HG02763 (cell line): ENCODE results near the gene TLE3.

Experiments used
- ATAC-seq: cut with Tn5 transposase; IDR thresholded peaks from one replicate; pipeline ENCODE4 v1.9.1; 2021; ENCODE audit warnings: mild to moderate bottlenecking, moderate library complexity; ENCODE audit not compliant: unreplicated experiment

The TLE3 gene

GRCh38 chr15:70033109-70033508 lies 64.6 kb downstream of the TLE3 start:
- ATAC-seq, result no peak

GRCh38 chr15:70032509-70032908 lies 65.2 kb downstream of the TLE3 start:
- no peak for ATAC-seq

- no peak for ATAC-seq
Measured at GRCh38 chr15:70031713-70032112, 66.0 kb downstream of the TLE3 start.

- ATAC-seq, result no peak
Measured at GRCh38 chr15:70031261-70031660, 66.5 kb downstream of the TLE3 start.

- ATAC-seq, result no peak
Measured at GRCh38 chr15:70030851-70031250, 66.9 kb downstream of the TLE3 start.

DNA sequence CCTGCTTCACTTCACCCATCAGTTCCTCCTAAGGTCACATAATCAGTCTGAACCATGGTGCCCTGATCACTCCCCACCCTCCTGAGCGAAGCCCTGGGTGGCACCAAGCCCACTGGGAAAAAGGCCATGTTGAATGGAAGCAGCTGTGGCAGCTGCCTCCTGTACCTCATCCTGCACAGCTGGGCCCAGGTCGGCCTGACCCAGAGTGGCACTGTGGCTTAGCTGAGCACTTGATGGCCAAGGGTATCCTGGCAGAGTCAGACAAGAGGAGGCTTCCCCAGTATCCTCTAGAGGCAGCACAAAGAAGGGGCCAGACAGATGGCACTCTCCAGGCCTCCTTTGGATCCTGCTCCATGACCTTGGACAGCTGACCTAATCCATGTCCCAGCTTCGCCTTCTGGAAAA lies 68.4 kb downstream of the TLE3 start:
- ATAC-seq, result no peak

DNA sequence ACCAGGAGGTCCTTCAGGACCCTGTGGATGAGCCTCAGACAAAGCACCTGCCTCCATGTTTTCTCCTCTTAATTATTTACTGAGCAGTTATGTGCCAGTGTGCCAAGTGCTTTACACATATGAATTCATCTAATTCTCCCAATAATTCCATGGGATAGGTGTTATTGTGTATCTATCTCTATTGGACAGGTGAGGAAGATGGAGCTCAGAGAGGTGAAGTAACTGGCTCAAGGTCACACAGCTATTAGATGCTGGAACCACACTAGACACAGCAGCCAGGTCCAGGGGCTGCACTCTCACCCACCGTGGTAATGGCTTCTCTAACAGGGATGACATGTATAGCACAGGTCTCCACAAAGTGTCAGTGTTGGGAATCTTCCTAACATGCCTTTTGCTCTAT lies 70.2 kb downstream of the TLE3 start:
- ATAC-seq, result no peak

DNA sequence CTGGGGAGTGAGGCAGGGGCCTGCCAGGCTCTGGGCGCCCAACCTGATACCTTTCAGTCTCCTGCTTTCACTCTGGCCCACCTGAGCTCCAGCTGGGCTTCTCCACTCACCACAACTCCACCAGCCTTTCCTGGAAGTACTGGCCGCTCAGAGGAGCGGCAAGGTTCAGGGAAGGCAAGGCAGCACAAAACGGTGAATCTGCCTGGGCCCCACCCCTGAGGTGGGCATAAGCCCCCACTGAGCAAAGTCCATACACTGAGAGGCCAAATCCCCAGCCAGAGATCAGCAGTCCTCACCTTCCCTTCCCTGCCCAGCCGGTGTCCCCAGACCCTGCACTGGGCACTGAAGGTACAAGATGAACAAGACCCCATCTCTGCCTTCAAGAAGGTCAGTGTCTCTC lies 70.7 kb downstream of the TLE3 start:
- no peak for ATAC-seq

- no peak for ATAC-seq
Measured at GRCh38 chr15:70025413-70026296, 72.1 kb downstream of the TLE3 start.

GRCh38 chr15:70024521-70024920 lies 73.2 kb downstream of the TLE3 start:
- no peak for ATAC-seq

- no peak for ATAC-seq
Measured at GRCh38 chr15:70023769-70024491, 73.8 kb downstream of the TLE3 start.

- ATAC-seq, result peak; percentile 70
Measured at GRCh38 chr15:70023064-70023768, 74.5 kb downstream of the TLE3 start.

DNA sequence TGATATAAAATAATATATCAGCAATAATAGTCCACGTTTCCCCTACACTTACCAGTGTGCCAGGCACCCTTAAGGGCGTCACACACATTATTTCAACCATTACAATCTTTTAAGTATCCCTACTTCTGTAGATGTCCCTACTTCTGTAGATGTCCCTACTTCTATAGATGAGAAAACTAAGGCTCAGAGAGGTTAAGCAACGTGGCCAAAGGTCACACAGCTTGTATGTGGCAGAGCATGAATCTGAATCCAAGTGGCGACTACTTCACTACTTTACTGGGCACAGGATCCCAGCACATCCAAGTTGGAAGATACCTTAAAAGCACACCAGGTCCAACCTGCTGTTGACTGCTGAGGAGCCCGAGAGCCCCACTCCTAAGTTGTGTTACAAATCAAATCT lies 77.5 kb downstream of the TLE3 start:
- no peak for ATAC-seq

DNA sequence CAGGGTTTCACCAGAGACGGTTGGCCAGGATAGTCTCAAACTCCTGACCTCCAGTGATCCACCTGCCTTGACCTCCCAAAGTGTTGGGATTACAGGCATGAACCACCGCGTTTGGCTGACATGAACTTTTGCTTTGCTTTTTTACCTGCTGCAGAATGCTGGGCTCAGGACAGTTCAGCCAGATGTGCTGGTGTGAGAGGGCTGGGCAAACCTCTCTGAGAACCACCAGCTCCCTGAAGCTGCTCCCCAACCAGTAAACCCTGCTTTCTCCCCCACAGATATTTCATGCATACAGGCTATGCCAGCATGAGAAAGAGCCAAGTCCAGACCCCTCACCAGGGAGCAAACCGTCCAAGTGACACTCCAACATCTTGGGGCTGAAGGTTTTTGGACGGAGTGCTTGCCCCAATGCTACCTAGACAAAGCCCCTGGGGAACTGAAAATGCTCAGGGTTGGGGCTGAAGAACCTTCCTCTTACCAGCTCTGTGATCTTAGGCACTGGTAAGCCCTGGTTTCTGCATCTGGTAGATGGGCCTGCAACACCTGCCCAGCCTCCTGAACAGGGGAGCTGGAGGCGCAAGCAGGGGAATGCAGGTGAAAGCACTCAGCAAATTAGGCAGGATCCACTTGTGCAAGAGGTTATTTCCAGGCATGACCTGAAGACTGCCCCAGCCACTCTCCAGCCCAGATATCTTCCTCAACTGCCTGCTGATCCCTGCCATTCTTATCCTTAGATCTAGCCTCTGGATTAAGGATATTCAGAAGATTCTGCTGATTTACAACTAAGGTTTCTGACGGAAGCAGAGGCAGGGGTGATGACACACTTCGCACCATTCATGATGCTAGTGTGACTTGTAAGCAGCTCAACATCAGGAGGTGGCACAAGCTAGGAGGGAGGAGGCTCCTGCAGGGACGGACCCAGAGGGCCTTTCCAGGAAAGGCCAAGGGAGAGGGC lies 78.8 kb downstream of the TLE3 start:
- no peak for ATAC-seq

- no peak for ATAC-seq
Measured at GRCh38 chr15:70017801-70018200, 79.9 kb downstream of the TLE3 start.

DNA sequence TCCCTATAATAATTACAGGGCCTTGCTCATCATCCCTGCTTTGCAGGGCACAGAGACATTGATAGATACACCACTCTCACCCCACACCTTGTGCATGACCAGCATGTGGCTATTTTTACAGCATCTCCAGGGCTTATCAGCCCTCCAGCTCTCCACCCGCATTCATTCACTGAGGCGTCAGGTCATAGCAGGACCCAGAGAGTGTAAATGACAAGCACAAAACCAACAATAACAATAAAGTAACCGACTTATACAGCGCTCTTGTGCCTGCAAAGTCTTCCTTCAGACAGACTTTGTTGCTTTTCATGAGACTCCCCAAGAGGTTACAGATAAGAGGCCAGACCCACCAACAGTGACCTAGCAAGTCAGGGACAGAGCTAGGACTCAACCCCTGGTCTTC lies 80.7 kb downstream of the TLE3 start:
- ATAC-seq, result no peak

GRCh38 chr15:70016511-70016994 lies 81.2 kb downstream of the TLE3 start:
- no peak for ATAC-seq

DNA sequence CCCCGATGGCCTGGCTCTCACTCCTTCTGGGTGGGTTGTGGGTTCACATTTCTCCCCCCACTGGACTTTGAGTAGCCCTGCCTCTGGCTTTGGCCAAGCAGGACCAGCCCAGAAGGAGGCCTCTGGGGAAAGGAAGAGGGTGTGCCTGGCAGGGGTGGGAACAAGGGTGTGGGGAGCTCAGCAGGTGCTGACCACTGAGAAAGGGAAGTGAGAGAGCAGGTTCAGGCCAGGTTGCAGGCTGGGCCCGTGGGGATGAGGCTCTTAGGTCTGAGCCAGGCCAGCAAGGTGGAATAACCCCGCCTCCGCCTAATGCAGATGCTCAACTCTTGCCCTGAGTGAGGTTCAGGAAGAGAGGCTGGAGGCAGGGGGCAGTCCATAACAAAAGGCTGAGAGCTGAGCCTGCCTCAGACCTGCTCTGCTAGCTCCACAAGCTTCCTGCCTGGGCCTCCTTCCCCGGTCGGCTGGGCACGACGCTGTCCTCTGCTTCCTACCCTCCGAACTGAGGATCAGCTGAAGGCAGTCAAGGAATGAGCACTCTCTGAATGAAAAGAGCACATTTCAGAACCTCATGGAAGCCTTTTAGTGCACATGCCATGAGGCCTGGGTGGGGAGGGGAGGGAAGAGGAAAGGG lies 82.7 kb downstream of the TLE3 start:
- ATAC-seq, result peak; percentile 72

GRCh38 chr15:70014331-70014730 lies 83.4 kb downstream of the TLE3 start:
- ATAC-seq, result no peak
